Umbilical cord (tissue), 2 donors: ENCODE results near the gene RMND5A. TPM values are rescaled to one million over a fixed set of nuclear protein-coding genes. Genes with fewer than 3 reads are reported as not detected.

ENCODE experiments used
- DNase-seq: peaks from one replicate; pipeline ENCODE4 v3.0.0-alpha.2; 2015; ENCODE audit warnings: low spot score
- total RNA-seq: library from RNA; depleted of rRNA; stranded (reverse); fragments of >200 nt; gene quantifications from one replicate; pipeline ENCODE4 v1.2.3, GENCODE V29; 2014; ENCODE audit warnings: low replicate concordance; ENCODE audit not compliant: insufficient read depth

RMND5A gene
- total RNA-seq, 1 donor from 2014 or later = 36.1 TPM

DNA sequence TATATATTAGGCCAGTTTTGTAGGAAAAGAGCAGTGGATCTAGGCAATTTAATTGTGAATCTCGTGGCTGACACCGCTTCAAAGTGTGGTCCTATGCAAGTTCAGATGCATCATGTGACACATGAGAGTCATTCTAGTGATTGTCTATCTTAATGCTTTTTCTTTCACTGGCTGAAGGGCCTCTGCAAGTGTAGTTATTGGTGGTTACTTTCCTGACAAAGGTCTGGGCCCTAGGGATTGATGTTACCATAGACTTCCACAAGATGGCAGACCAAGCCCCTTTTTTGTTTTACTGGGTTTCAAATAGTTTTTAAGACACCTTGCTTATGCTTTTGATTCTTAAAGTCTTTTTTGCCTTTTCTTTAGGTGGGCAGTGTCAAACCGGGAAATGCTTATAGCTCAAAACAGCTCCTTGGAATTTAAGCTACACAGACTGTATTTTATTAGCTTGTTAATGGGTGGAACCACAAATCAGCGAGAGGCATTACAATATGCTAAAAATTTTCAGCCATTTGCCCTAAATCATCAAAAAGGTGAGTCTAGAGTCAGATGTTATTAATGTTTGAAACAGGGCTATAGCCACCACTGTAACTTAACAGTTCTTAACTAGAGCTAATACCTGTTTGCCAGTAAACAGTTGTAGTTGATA lies 44.7 kb downstream of the RMND5A start:
- peak; percentile 36 for DNase-seq

DNA sequence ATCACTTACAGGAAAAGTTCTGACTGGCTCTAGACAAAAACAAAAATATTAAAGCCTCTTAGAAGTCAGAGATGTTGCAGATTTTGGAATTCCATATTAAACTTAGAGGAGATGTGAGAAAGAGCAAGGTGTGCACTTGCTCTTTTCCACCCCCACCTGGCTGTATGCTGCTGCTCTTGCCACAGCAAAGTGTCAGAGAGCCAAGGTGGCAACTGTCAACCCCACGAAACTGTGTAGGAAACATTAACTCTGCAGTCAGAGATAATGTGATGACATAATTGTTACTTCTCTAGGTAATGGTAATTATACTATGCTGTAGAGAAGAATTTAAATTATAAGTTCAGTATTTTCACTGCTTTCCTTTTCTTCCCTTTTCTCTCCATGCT lies 45.2 kb downstream of the RMND5A start:
- DNase-seq = no peak

DNA sequence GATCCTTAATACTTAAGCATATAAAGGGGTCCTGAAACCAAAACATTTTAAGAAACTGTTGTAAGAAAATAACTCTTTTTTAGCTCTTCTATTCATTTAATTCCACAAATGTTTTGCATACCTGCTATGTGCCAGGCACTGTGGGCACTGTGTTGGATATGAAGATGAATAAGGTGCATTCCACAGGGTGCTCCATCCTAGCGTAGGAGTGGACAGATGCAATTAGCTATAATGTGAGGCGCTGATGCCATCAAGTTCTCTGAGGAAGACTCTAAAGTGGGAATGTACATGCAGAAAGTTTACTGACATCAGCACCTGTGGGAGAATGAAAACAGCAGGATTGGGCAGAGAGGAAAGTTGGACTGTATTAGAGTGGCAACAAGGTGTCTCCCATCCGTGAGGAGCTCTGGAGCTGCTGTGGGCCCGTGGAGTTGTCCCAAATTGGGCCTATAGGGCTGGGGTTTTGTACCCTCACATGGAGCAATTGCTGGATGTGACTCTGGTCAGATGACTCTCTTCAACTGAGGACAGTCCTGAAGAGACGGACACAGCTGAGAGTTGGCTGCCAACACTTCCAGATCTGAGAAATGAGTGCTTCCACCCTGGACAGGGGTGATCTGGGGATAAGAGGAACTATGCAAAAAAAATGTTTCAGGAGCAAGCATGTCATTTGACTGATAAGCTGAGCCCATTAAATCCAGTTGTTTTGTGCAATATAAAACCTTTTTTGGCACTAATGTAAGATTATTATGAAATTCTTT lies 48.3 kb downstream of the RMND5A start:
- DNase-seq = no peak

- DNase-seq = no peak
Observed at GRCh38 chr2:86769838-86770237, 49.7 kb downstream of the RMND5A start.

GRCh38 chr2:86770816-86771301 lies 50.8 kb downstream of the RMND5A start:
- DNase-seq = no peak

DNA sequence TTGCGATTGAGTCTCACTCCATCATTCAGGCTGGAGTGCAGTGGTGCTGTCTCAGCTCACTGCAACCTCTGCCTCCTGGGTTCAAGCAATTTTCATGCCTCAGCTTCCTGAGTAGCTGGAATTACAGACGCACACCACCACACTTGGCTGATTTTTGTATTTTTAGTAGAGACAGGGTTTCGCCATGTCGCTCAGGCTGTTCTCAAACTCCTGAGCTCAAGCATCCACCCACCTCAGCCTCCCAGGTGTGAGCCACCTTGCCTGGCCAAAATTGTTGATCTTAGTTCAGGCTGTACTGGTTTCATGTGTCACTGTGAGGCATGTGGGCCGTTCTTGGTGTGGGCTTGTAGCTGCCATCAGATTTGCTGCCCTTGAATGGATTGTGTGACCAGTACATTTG lies 52.5 kb downstream of the RMND5A start:
- DNase-seq = no peak

DNA sequence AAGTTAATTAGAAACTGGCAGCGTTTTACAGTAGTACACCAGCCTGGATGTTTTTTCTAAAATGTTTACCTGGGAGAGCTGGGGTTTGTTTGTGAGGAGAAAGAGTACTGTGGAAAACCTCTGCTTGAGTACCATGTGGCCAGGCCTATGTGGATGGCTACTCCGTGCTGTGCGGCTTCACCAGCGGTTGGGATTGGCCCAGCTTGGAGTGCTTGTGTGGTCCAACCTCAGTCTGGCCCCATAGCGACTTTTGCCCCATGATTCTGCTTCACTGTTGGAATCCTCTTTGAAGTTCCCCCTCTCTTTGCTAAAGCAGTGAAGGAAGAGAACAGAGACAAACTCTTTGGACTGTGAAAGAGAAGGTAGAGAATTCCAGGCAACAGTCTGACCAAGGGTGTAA lies 54.8 kb downstream of the RMND5A start:
- no peak for DNase-seq

GRCh38 chr2:86775338-86775737 lies 55.2 kb downstream of the RMND5A start:
- DNase-seq = no peak

- DNase-seq = no peak
Observed at GRCh38 chr2:86776532-86776931, 56.4 kb downstream of the RMND5A start.

- DNase-seq = no peak
Observed at GRCh38 chr2:86778957-86779356, 58.9 kb downstream of the RMND5A start.

GRCh38 chr2:86779971-86780370 lies 59.9 kb downstream of the RMND5A start:
- DNase-seq = no peak

- no peak for DNase-seq
Observed at GRCh38 chr2:86781363-86781762, 61.3 kb downstream of the RMND5A start.

DNA sequence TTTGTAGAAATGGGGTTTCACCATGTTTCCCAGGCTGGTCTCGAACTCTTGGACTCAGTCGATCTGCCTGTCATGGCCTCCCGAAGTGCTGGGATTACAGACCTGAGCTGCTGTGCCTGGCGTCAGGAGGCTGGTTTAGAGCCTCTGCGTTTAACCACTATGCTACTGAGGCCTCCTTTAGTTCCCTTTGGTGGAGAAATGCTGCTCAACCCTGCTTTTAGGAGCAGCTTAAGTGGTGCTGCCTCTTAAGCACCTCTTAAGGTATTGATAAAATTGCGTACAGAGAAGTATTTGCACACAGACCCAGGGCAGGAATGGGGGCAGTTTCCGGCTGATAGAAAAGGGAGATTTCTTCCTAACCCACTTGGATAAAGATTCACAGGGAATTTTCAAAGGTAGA lies 62.7 kb downstream of the RMND5A start:
- no peak for DNase-seq

GRCh38 chr2:86783615-86784339 lies 63.7 kb downstream of the RMND5A start:
- no peak for DNase-seq

GRCh38 chr2:86785456-86785855 lies 65.4 kb downstream of the RMND5A start:
- no peak for DNase-seq

DNA sequence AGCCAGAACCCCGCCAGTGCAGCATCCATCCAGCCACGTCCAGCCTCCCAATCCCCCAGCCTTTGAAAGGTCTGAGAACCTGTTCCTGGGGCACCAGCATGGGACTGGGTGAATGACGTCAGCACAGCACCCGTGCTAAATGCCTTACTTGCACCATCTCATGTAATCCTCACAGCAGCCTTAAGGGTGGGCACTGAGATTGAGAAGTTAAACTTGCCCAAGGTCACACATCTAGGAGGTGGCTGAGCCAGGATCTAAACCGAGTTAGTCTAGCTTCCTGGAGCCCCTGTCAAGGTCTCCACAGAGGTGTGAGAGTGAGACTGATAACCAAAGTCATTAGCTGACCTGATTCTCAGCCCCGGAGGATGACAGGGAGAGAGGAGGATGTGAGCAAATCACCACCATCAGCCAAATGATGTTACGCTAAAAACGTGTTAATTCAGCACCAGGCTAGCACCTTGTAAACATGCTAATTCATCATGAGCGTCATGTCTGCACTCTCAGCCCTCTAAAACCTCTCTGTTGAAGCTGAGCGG lies 66.0 kb downstream of the RMND5A start:
- DNase-seq = no peak

DNA sequence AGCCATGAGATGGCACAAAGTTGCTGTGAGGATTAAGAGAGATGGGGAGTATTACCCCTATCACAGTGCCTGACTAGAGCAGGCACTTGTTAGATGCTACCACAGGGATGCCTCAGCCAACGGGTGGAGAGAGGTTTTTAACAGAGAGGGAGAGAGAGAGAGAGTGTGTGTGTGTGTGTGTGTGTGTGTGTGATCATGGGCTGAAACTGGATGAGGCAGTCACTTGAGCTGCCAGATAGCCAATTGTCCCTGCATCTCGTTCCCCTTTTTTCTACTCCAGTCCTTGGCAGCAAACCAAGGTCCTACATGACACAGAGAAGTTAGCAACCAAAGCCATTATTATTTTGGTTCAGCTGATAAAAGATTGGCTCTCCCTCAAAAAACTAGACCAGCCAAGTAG lies 67.6 kb downstream of the RMND5A start:
- DNase-seq = peak; percentile 21

DNA sequence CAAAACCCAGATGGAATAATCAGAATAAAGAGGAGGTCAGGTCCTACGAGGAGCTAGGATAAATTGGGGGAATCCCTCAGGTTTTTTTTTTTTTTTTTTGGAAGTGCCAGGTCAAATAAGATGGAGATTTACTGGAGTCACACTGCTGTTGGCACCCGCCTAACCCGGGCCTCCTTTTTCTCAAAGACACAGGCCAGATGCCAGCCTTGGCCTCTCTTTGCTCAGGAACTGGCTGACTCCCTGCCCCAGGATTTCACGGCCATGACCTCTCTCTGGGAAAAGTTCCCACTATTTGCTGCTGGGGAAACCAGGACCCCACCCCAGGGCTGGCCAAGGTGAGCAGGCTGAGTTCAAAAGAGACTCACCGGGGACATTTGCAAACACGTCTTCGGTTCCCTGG lies 68.1 kb downstream of the RMND5A start:
- no peak for DNase-seq

GRCh38 chr2:86788881-86789686 lies 69.0 kb downstream of the RMND5A start:
- DNase-seq = no peak

DNA sequence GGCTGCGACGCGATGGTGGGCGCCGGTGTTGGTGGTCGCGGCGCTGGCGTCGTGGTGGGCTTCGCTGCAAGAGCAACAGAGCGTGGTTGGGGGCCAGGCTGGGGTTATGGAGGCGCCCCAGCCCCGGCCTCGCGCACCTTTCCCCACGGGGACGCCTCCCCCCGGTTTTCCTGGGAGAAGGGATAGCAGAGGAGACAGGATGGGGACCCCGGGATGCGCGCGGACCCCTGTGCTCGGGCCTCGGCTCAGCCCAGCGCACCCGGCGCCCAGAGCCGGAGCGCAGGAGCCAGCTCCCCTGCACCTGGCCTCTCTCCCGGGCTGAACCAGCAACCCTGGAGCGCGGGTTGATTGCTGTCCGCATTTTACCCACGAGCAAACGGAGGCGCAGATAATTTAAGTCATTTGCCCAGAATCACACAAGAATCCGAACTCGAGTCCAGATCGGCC lies 69.6 kb downstream of the RMND5A start:
- DNase-seq = no peak

- DNase-seq = no peak
Observed at GRCh38 chr2:86790134-86790675, 70.1 kb downstream of the RMND5A start.
